PC-9 (cell line): Measurements from ENCODE around the gene SGTA.

Source experiments
- CTCF ChIP-seq: fragments of 200-600 bp; sonication (generic); conservative IDR thresholded peaks from 2 replicates; pipeline ENCODE4 v1.6.1; 2017; ENCODE audit warnings: mixed run types, antibody characterized with exemption, mild to moderate bottlenecking, moderate library complexity
- EZH2 ChIP-seq: fragments of 200-600 bp; sonication (generic); IDR thresholded peaks from 2 replicates; pipeline ENCODE4 v1.8.0; 2017; ENCODE audit warnings: antibody characterized with exemption, low read depth

- TF ChIP-seq CTCF (no peak), EZH2 (no peak)
Observed at GRCh38 chr19:2755811-2756210, 27.3 kb downstream of the SGTA start.
